GM23338 (cell line): ENCODE data around the gene TNNI3. TPM values are rescaled to one million over a fixed set of nuclear protein-coding genes. Genes with fewer than 3 reads are reported as not detected.

Experiments used
- ATAC-seq: fragments of 200-7000 bp; cut with Tn5 transposase; 3 replicates; pipeline ENCODE4 v1.9.1; 2020
- DNase-seq: peaks from one replicate; pipeline ENCODE4 v3.0.0-alpha.2; 2015; ENCODE audit warnings: low spot score
- H2AFZ ChIP-seq: fragments of 200-600 bp; sonication (generic); 2 replicates; pipeline ENCODE4 v1.8.0; 2016; ENCODE audit warnings: antibody characterized with exemption, mild to moderate bottlenecking, moderate library complexity
- H3F3A ChIP-seq: fragments of 200-600 bp; sonication (generic); replicated peaks from 2 replicates; pipeline ENCODE4 v1.8.0; 2017; ENCODE audit warnings: antibody characterized with exemption, mixed run types, low read depth
- H3K27ac ChIP-seq: fragments of 200-600 bp; sonication (generic); 2 replicates; pipeline ENCODE4 v1.6.1; 2016; ENCODE audit warnings: low read depth
- H3K27me3 ChIP-seq: fragments of 200-600 bp; sonication (generic); 2 replicates; pipeline ENCODE4 v1.8.0; 2016; ENCODE audit warnings: mild to moderate bottlenecking, mixed run types, moderate library complexity; ENCODE audit not compliant: insufficient read depth
- H3K36me3 ChIP-seq: fragments of 200-600 bp; sonication (generic); 2 replicates; pipeline ENCODE4 v1.8.0; 2016; ENCODE audit warnings: mild to moderate bottlenecking; ENCODE audit not compliant: insufficient read depth
- H3K4me1 ChIP-seq: fragments of 200-600 bp; sonication (generic); 2 replicates; pipeline ENCODE4 v1.8.0; 2016; ENCODE audit warnings: mild to moderate bottlenecking, moderate library complexity; ENCODE audit not compliant: insufficient read depth
- H3K4me2 ChIP-seq: fragments of 200-600 bp; sonication (generic); 2 replicates; pipeline ENCODE4 v1.7.1; 2017; ENCODE audit warnings: mixed run types
- H3K4me3 ChIP-seq: fragments of 200-600 bp; sonication (generic); 2 replicates; pipeline ENCODE4 v1.6.1; 2016; ENCODE audit warnings: mixed run types
- H3K79me2 ChIP-seq: fragments of 200-600 bp; sonication (generic); replicated peaks from 2 replicates; pipeline ENCODE4 v1.8.0; 2017; ENCODE audit warnings: mild to moderate bottlenecking; ENCODE audit not compliant: insufficient read depth
- H3K9me2 ChIP-seq: fragments of 200-600 bp; sonication (generic); 2 replicates; pipeline ENCODE4 v1.8.0; 2017; ENCODE audit not compliant: insufficient read depth
- H4K20me1 ChIP-seq: fragments of 200-600 bp; sonication (generic); replicated peaks from 2 replicates; pipeline ENCODE4 v1.8.0; 2017; ENCODE audit warnings: mild to moderate bottlenecking; ENCODE audit not compliant: insufficient read depth
- H3K27ac Mint-ChIP-seq: 2 replicates; pipeline ENCODE4 v1.8.0; 2020; ENCODE audit warnings: inconsistent platforms, mild to moderate bottlenecking, moderate library complexity, mixed read lengths
- H3K27me3 Mint-ChIP-seq: 3 replicates; pipeline ENCODE4 v1.8.0; 2022; ENCODE audit warnings: low read depth, mild to moderate bottlenecking, moderate library complexity, mixed read lengths, inconsistent platforms; ENCODE audit not compliant: insufficient read depth, poor library complexity
- H3K36me3 Mint-ChIP-seq: 3 replicates; pipeline ENCODE4 v1.8.0; 2021; ENCODE audit warnings: low read depth, mild to moderate bottlenecking, inconsistent platforms, moderate library complexity, mixed read lengths
- H3K4me1 Mint-ChIP-seq: 3 replicates; pipeline ENCODE4 v1.8.0; 2020; ENCODE audit warnings: mild to moderate bottlenecking, inconsistent platforms, mixed read lengths
- H3K4me3 Mint-ChIP-seq: 3 replicates; pipeline ENCODE4 v1.8.0; 2021; ENCODE audit warnings: moderate library complexity, mild to moderate bottlenecking, inconsistent platforms, mixed read lengths
- H3K9me3 Mint-ChIP-seq: 3 replicates; pipeline ENCODE4 v1.8.0; 2020; ENCODE audit warnings: moderate library complexity, mild to moderate bottlenecking, inconsistent platforms, mixed read lengths
- ETS1 ChIP-seq: IDR thresholded peaks from 2 replicates; pipeline ENCODE4 v1.6.1; 2016; ENCODE audit warnings: antibody characterized with exemption
- POLR2AphosphoS5 ChIP-seq: IDR thresholded peaks from 2 replicates; pipeline ENCODE4 v1.6.1; 2016; ENCODE audit warnings: antibody characterized with exemption, low read depth
- STAT1 ChIP-seq: IDR thresholded peaks from one replicate; pipeline ENCODE4 v1.6.1; 2016; ENCODE audit warnings: antibody characterized with exemption; ENCODE audit not compliant: unreplicated experiment
- ZNF462 ChIP-seq: fragments of 250-450 bp; sonication (Bioruptor Pico); IDR thresholded peaks from 2 replicates; pipeline ENCODE4 v1.5.0; 2020; ENCODE audit warnings: mild to moderate bottlenecking, moderate library complexity
- polyA plus RNA-seq: library from polyadenylated mRNA; unstranded; fragments of >200 nt; fragmentation: Nextera tagmentation; extraction: Ambion mirVana; gene quantifications from 2 replicates; pipeline ENCODE4 v1.2.1, GENCODE V29; 2016
- total RNA-seq: library from RNA; depleted of rRNA; stranded (reverse); fragments of >200 nt; shearing (Covaris generic); gene quantifications from 2 replicates; pipeline ENCODE4 v1.2.3, GENCODE V29; 2014

TNNI3 gene
- total and polyA plus RNA-seq, 2 experiments from 2014 or later = 21.5 to 150 TPM

- TF ChIP-seq ETS1 (peak; percentile 95), ZNF462 (CRISPR knock-in tag) (no peak)
Observed at GRCh38 chr19:55178781-55179599, 21.5 kb upstream of the TNNI3 start (continued).

GRCh38 chr19:55176076-55176475 is 18.5 kb upstream of the TNNI3 start:
- H3K27ac ChIP-seq = no peak overlapping the region
- H3K36me3 ChIP-seq = no peaks in the 10 kb centered on the region
- H3K27me3 ChIP-seq = peaks cover 59% of the 10 kb centered on the region
- ATAC-seq (no peak), DNase-seq (no peak)
- no peaks in the 10 kb centered on the region for H4K20me1 ChIP-seq
- H3K4me3 Mint-ChIP-seq = no peak overlapping the region
- H3K4me2 ChIP-seq = no peak overlapping the region
- H3K4me1 Mint-ChIP-seq = peaks cover 33% of the 10 kb centered on the region
- H3K9me2 ChIP-seq = 0 out of 2 replicates have a peak, but pooled peaks cover 3% of the 10 kb centered on the region
- H3K4me3 ChIP-seq = no peak overlapping the region
- H3K79me2 ChIP-seq = no peaks in the 10 kb centered on the region
- H3K27me3 Mint-ChIP-seq = peaks cover 54% of the 10 kb centered on the region
- H3F3A ChIP-seq = peaks cover 14% of the 10 kb centered on the region; the same call in 1 of the 2 replicates
- peaks cover 12% of the 10 kb centered on the region; the same call in 1 of the 2 replicates for H3K4me1 ChIP-seq
- TF ChIP-seq POLR2AphosphoS5 = no peak
- TF ChIP-seq STAT1 = no peak
- H3K27ac Mint-ChIP-seq = no peak overlapping the region
- no peak overlapping the region for H2AFZ ChIP-seq
- no peaks in the 10 kb centered on the region; the same call in 2 of the 3 replicates for H3K36me3 Mint-ChIP-seq
- H3K9me3 Mint-ChIP-seq = peaks cover 12% of the 10 kb centered on the region
